CD14-positive monocyte (primary cell): Measurements from ENCODE around the gene IRS1. TPM values are rescaled to one million over a fixed set of nuclear protein-coding genes. Genes with fewer than 3 reads are reported as not detected.

ENCODE experiments used
- DNase-seq, 3 donors: peaks; one replicate each; pipeline ENCODE4 v3.0.0-alpha.2; 2011 to 2022
- H2AFZ ChIP-seq: 2 replicates; pipeline ENCODE4 v1.6.0; 2012; ENCODE audit warnings: mild to moderate bottlenecking, low read depth, low read length, inconsistent platforms; ENCODE audit not compliant: insufficient read depth, poor library complexity, severe bottlenecking
- H3K27ac ChIP-seq, 2 donors: 1 replicate in 1 of 2; 2 replicates in 1 of 2; pipeline ENCODE4 v1.5.1; 2012 to 2013; ENCODE audit warnings: low read length in 2 of 2, control low read depth in 1 of 2, inconsistent platforms in 1 of 2, low read depth in 1 of 2, mild to moderate bottlenecking in 1 of 2
- H3K27me3 ChIP-seq, 2 donors: one replicate each; pipeline versions ENCODE4 v1.6.0 to v1.6.1; 2011 to 2013; ENCODE audit warnings: low read length in 2 of 2; ENCODE audit not compliant: control insufficient read depth in 2 of 2, insufficient read depth in 2 of 2
- H3K36me3 ChIP-seq, 2 donors: replicated peaks in 1 of 2; 1 replicate in 1 of 2; 2 replicates in 1 of 2; pipeline versions ENCODE4 v1.5.1 to v1.6.1; 2012 to 2013; ENCODE audit warnings: low read length in 2 of 2, control low read depth in 1 of 2, inconsistent platforms in 1 of 2, mild to moderate bottlenecking in 1 of 2; ENCODE audit not compliant: insufficient read depth in 2 of 2, control insufficient read depth in 1 of 2
- H3K4me1 ChIP-seq, 2 donors: 1 replicate in 1 of 2; 2 replicates in 1 of 2; pipeline versions ENCODE4 v1.5.1 to v1.6.1; 2012 to 2013; ENCODE audit warnings: low read length in 2 of 2, control low read depth in 1 of 2, inconsistent platforms in 1 of 2, mild to moderate bottlenecking in 1 of 2, moderate library complexity in 1 of 2; ENCODE audit not compliant: insufficient read depth in 2 of 2, control insufficient read depth in 1 of 2
- H3K4me2 ChIP-seq: replicated peaks from 2 replicates; pipeline ENCODE3; 2012; ENCODE audit warnings: low read length, moderate library complexity, mild to moderate bottlenecking; ENCODE audit not compliant: poor library complexity, severe bottlenecking; ENCODE audit errors: extremely low read depth
- H3K4me3 ChIP-seq, 3 experiments: fragments of 200-600 bp in 1 of 3; sonication (generic) in 1 of 3; replicated peaks in 1 of 3; 1 replicate in 2 of 3; 2 replicates in 1 of 3; pipeline ENCODE4 v1.5.1; 2011 to 2013; ENCODE audit warnings: low read length in 3 of 3, mild to moderate bottlenecking in 3 of 3, control low read depth in 2 of 3, low read depth in 2 of 3, inconsistent platforms in 1 of 3, moderate library complexity in 1 of 3
- H3K79me2 ChIP-seq: 2 replicates; pipeline ENCODE4 v1.6.0; 2012; ENCODE audit warnings: mild to moderate bottlenecking, control low read depth, inconsistent platforms, low read length, moderate library complexity; ENCODE audit not compliant: insufficient read depth
- H3K9ac ChIP-seq: 2 replicates; pipeline ENCODE4 v1.6.0; 2017; ENCODE audit warnings: low read length, mild to moderate bottlenecking; ENCODE audit not compliant: insufficient read depth, poor library complexity, severe bottlenecking
- H3K9me3 ChIP-seq, 2 donors: replicated peaks in 1 of 2; 1 replicate in 1 of 2; 2 replicates in 1 of 2; pipeline versions ENCODE4 v1.5.1 to v1.6.1; 2012 to 2013; ENCODE audit warnings: low read length in 2 of 2, control low read depth in 1 of 2; ENCODE audit not compliant: control insufficient read depth in 1 of 2, insufficient read depth in 1 of 2
- H4K20me1 ChIP-seq: 2 replicates; pipeline ENCODE4 v1.6.0; 2012; ENCODE audit warnings: mild to moderate bottlenecking, low read length, control low read depth, moderate library complexity; ENCODE audit not compliant: insufficient read depth
- H3K27ac Mint-ChIP-seq, 7 donors: one replicate each; pipeline ENCODE4 v1.8.0; 2020; ENCODE audit warnings: mild to moderate bottlenecking in 7 of 7, mixed read lengths in 7 of 7, moderate library complexity in 6 of 7, inconsistent platforms in 2 of 7
- H3K27me3 Mint-ChIP-seq, 3 donors: one replicate each; pipeline ENCODE4 v1.8.0; 2021 to 2022; ENCODE audit warnings: low read depth in 3 of 3, mild to moderate bottlenecking in 3 of 3, mixed read lengths in 3 of 3, moderate library complexity in 3 of 3, inconsistent platforms in 1 of 3
- H3K36me3 Mint-ChIP-seq, 2 donors: one replicate each; pipeline ENCODE4 v1.8.0; 2020; ENCODE audit warnings: mixed read lengths in 2 of 2, inconsistent platforms in 1 of 2, mild to moderate bottlenecking in 1 of 2
- H3K4me1 Mint-ChIP-seq: one replicate; pipeline ENCODE4 v1.8.0; 2020; ENCODE audit warnings: mild to moderate bottlenecking, mixed read lengths
- H3K4me3 Mint-ChIP-seq, 2 donors: one replicate each; pipeline ENCODE4 v1.8.0; 2020; ENCODE audit warnings: mild to moderate bottlenecking in 2 of 2, mixed read lengths in 2 of 2, moderate library complexity in 1 of 2
- H3K9me3 Mint-ChIP-seq, 7 donors: one replicate each; pipeline ENCODE4 v1.8.0; 2020 to 2022; ENCODE audit warnings: mixed read lengths in 7 of 7, mild to moderate bottlenecking in 6 of 7, moderate library complexity in 6 of 7, inconsistent platforms in 2 of 7
- CTCF ChIP-seq: fragments of 200-600 bp; IDR thresholded peaks from one replicate; pipeline ENCODE4 v1.8.0; 2022; ENCODE audit warnings: antibody characterized with exemption, mild to moderate bottlenecking
- WGBS: methylation state at CpG from one replicate; pipeline ENCODE4 v1.1.5; 2013; ENCODE audit warnings: missing lambda C conversion rate; ENCODE audit not compliant: insufficient coverage; 5-methylcytosine and 5-hydroxymethylcytosine counted together
- intact Hi-C, 2 donors: fragments of 100-400 bp; cut with micrococcal nuclease; formaldehyde crosslinking; loops; one replicate each; pipeline versions ENCODE4 v1.15.0 to v1.15.1; 2023
- polyA plus RNA-seq, 3 donors: library from polyadenylated mRNA; depleted of rRNA in 1 of 3; unstranded in 2 of 3; stranded (reverse) in 1 of 3; fragments of 300-500 nt in 2 of 3; fragments of >200 nt in 1 of 3; fragmentation: Illumina TruSeq in 2 of 3; gene quantifications; 1 replicate in 2 of 3; 2 replicates in 1 of 3; pipeline ENCODE4 v1.2.3, GENCODE V29; 2012 to 2021

The IRS1 gene
- polyA plus RNA-seq, 3 donors: 0.10 to 0.19 TPM; not detected in 1

DNA sequence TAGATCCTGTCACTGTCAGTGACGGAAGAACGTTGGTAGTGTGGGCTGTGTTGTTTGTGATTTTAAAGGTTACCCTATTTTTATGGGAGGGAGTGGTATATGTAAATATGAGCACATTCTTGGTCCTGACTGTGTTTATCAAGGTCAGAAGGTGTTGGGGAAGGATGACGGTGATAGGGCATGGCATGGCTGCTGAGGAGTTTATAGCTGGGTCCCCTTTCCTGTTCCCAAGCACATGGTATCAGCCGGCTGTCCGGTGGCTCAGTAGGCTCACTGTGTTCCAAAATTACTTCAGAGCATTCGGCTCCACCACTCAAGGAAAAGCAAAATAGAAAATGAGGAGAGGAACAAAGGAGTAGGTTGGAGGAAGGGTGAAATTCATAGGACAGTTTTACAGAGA lies 28.6 kb downstream of the IRS1 start:
- H3K36me3 ChIP-seq: no peaks in the 10 kb centered on the region
- DNase-seq: no peak
- H3K27ac ChIP-seq: no peak overlapping the region
- Mint-ChIP-seq H3K27me3 (peaks cover 7 to 9% (median 8%) of the 10 kb centered on the region in 3 donors), H3K36me3 (no peaks in the 10 kb centered on the region), H3K4me1 (peaks cover 11% of the 10 kb centered on the region), H3K27ac (no peak overlapping the region), H3K4me3 (no peak overlapping the region), H3K9me3 (peaks cover 5 to 13% (median 8%) of the 10 kb centered on the region in 7 donors)
- intact Hi-C loops: no loop called here
- no peaks in the 10 kb centered on the region for H4K20me1 ChIP-seq
- peaks cover 9 to 10% of the 10 kb centered on the region in 2 donors for H3K4me1 ChIP-seq
- TF ChIP-seq CTCF: no peak
- H3K4me2 ChIP-seq: no peak overlapping the region
- H3K79me2 ChIP-seq: no peaks in the 10 kb centered on the region
- 100% methylated on average over 2 of the region's 6 CpGs for WGBS
- H3K9me3 ChIP-seq: no peaks in the 10 kb centered on the region
- no peak overlapping the region for H2AFZ ChIP-seq
- no peak overlapping the region for H3K4me3 ChIP-seq
- H3K27me3 ChIP-seq: peaks cover 3 to 5% of the 10 kb centered on the region in 2 donors
- no peak overlapping the region for H3K9ac ChIP-seq

GRCh38 chr2:226767056-226767813 lies 32.4 kb downstream of the IRS1 start:
- no peaks in the 10 kb centered on the region for H3K79me2 ChIP-seq
- no peak overlapping the region for H2AFZ ChIP-seq
- no peaks in the 10 kb centered on the region for H3K36me3 ChIP-seq
- Mint-ChIP-seq H3K9me3 (peaks cover 0 to 20% (median 5%) of the 10 kb centered on the region in 7 donors), H3K4me3 (no peak overlapping the region), H3K27me3 (peaks cover 2 to 6% (median 6%) of the 10 kb centered on the region in 3 donors), H3K4me1 (peaks cover 3% of the 10 kb centered on the region), H3K36me3 (no peaks in the 10 kb centered on the region), H3K27ac (no peak overlapping the region)
- no peak overlapping the region for H3K4me3 ChIP-seq
- intact Hi-C loops: no loop called here
- H3K9ac ChIP-seq: no peak overlapping the region
- H3K27ac ChIP-seq: no peak overlapping the region
- peaks cover 2% of the 10 kb centered on the region in 2 donors for H3K4me1 ChIP-seq
- 100% methylated on average over 1 of the region's 5 CpGs for WGBS
- no peaks in the 10 kb centered on the region for H3K9me3 ChIP-seq
- peaks cover 3 to 5% of the 10 kb centered on the region in 2 donors for H3K27me3 ChIP-seq
- no peak overlapping the region for H3K4me2 ChIP-seq
- TF ChIP-seq CTCF: no peak
- DNase-seq: no peak
- H4K20me1 ChIP-seq: no peaks in the 10 kb centered on the region
